Fibroblast of peridontal ligament (primary cell): Measurements from ENCODE around the gene ZCCHC3.
"Not testable (repeated sequence)": the region's sequence is repeated elsewhere in the genome, so short reads cannot be mapped to it uniquely, and the experiment has no call there.

Experiments used
- DNase-seq: peaks from one replicate; pipeline ENCODE4 v3.0.0-alpha.2; 2010; ENCODE audit errors: extremely low read depth

ZCCHC3 gene

GRCh38 chr20:312067-312466 is 14.7 kb downstream of the ZCCHC3 start:
- no peak for DNase-seq

DNA sequence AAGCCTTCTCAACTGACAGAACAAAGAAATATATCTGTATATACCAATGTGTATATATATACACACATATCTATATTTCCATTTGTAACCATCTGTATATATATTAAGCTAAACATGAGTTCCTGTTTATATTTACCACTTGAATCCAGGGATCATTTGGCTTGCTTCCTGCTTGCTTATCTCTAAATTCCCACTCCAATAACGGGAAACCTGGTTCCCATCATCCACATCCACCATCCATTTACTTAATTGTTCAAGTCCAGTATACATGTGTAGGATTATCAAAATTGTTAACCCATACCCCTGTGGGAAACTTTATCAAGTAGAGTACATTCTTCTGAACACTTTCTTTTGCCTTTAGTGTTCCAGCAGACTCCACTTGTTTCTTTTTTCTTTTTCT is 15.5 kb downstream of the ZCCHC3 start:
- DNase-seq, result no peak

- no peak for DNase-seq
Measured at GRCh38 chr20:313402-313801, 16.0 kb downstream of the ZCCHC3 start.

DNA sequence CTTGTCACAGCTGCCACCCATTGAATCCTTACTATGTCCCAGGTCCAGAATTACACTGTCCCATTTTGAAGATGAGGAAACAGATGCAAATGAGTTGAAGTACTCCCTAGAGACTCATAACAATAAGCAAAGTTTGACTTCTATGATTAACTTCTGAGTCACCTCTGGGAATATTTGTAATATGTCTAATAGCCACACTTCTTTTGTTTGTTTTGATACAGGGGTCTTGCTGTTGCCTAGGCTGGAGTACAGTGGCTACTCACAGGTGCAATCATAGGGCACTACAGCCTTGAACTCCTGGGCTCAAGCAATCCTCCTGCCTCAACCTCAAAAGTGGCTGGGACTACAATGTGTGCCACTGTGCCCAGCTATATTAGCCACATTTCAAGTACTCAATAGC is 16.6 kb downstream of the ZCCHC3 start:
- DNase-seq, result no peak

DNA sequence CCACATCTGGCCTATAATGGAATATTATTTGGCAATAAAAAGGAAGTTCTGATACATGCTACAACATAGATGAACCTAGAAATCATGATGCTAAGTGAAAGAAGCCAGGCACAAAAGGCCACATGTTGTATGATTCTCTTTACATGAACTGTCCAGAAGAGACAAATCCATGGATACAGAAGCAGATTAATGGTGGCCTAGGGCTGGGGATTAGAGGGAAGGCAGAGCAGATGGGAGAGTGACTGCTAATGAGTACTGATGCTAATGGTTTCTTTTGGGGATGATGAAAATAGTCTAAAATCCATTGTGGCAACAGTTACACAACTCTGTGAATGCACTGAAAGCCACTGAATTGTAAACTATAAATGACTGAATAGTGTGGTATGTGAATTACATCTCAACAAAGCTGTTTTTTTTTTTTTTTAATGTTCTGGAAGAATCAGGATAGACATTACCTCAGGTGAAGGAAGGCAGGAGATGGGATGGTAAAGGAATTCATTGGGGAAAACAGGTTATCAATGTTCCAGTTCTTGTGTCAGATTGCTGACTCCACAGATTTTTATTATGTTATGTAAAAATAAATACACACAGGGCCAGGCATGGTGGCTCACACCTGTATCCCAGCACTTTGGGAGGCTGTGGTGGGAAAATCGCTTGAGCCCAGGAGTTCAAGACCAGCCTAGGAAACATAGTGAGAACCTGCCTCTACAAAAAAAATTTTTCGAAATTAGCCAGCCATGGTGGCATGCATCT is 19.1 kb downstream of the ZCCHC3 start:
- peak; percentile 91 for DNase-seq

- peak; percentile 62 for DNase-seq
Measured at GRCh38 chr20:324177-325044, 27.0 kb downstream of the ZCCHC3 start.

GRCh38 chr20:325045-325888 is 27.9 kb downstream of the ZCCHC3 start, which contains the start of gene SOX12:
SOX12 (plus strand) TSS chr20:325552; CDS start chr20:325925, 373 bp downstream.
- peak; percentile 81 for DNase-seq

- DNase-seq, result peak; percentile 48
Measured at GRCh38 chr20:325889-326644, 28.7 kb downstream of the ZCCHC3 start.

DNA sequence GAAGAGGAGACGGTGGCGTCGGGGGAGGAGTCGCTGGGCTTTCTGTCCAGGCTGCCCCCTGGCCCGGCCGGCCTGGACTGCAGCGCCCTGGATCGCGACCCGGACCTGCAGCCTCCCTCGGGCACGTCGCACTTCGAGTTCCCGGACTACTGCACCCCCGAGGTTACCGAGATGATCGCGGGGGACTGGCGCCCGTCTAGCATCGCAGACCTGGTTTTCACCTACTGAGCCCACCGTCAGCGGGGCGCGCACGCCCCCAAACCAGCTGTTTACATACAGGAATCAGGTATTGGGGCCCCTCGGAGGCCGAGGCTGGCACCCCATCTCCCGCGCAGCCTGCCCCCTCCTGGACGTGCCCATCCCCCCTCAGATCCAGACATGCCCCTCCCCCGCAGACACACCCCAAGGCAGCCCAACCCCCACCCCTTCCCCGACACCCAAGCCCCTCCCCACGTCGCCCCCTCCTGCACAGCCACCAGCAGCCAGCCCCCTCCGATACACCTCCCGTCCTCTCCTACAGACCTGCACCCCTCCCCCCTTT is 29.3 kb downstream of the ZCCHC3 start:
- DNase-seq, result no peak

- peak; percentile 81 for DNase-seq
Measured at GRCh38 chr20:327186-328026, 30.0 kb downstream of the ZCCHC3 start.

GRCh38 chr20:328027-328974 is 30.9 kb downstream of the ZCCHC3 start:
- no peak for DNase-seq

DNA sequence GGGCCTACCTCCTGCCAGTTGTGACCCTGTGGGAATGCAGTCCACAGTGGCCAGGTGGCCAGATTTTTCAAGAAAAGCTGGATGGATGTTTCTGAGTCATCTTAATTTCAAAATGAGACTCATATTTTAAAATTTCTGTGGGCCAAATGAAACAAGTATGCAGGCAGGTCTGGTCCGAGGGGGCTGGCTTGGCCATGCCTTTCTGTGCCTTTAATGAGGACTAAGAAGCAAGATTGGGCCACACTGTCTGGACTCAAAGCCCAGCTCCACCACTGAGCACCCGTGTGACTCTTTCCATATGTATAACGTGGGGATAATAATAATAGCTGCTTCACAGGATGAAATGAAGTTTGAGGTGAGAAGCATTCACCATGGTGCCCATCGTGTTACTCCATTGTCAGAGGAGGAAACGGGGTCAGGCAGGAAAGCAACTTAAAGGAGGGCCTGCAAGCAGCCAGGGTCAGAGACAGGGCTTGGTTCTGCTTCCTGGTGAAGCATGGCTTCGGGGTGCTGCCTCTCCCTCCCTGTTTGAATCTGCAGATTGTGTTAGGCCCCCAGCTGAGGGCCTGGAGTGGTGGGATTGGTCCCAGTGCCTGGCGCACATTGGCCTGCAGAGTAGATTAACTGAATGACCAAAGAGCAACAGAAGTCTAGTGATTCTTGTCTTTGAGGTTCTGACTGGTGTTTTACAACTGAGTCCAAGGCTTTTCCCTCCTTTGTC is 31.8 kb downstream of the ZCCHC3 start:
- no peak for DNase-seq

DNA sequence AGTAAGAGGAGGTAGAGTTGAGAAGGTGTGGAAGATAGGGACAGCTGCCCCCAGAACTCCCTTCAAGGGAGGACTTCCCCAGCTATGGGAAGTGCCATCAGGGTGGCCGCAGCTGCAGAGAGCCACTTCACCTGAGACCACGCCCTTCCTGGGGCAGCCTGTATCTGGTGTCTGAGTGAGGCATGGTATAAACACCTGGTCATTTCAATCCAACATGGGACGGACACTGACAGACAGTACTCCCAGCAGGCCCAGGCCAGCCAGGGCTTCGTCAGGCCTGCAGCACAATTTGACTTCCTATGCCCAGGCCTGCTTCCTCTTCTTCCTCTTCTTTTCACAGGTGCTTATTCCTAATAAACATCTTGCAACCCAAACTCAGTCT is 32.5 kb downstream of the ZCCHC3 start:
- DNase-seq, result no peak

GRCh38 chr20:330233-331149 is 33.1 kb downstream of the ZCCHC3 start:
- peak; percentile 72 for DNase-seq

DNA sequence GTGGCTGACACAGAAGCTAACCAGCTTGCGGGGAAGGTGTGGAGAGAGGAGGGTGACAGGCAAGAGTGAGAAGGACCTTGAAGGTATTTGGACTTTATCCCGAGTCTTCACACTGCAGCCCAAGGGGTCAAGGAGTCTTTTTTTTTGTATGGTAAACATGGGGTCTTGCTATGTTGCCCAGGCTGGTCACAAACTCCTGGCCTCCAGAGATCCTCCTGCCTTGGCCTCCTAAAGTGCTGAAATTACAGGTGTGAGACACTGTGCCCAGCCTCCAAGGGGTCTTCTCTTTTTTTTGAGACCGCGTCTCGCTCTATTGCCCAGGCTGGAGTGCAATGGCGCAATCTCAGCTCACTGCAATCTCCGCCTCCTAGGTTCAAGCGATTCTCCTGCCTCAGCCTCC is 37.2 kb downstream of the ZCCHC3 start:
- no peak for DNase-seq

- DNase-seq, result not testable (repeated sequence)
Measured at GRCh38 chr20:336040-336439, 38.7 kb downstream of the ZCCHC3 start.

DNA sequence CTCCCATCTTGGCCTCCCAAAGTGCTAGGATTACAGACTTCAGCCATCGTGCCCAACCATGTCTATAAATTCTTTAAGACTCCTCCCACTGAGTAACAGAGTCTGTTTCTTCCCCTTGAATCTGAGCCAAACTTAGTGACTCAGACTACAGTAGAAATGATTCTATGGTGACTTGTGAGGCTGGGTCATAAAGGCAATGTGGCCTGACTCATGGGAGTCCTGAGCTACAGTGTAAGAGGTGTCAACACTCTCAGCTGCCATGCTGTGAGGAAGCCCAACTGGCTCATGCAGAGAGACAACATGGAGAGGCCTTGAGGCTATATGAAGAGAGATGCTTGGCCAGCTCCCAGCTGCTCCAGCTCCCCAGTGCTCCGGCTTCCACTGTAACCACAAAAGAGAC is 44.3 kb downstream of the ZCCHC3 start:
- DNase-seq, result peak; percentile 67
